GM12891 (cell line): ENCODE results near the gene TMEM203.

Experiments used
- DNase-seq: peaks from one replicate; pipeline ENCODE4 v3.0.0; 2011; ENCODE audit warnings: low spot score; ENCODE audit not compliant: insufficient read length
- FAIRE-seq: peaks from 2 replicates; lab custom pipeline; 2011; peaks lifted over from hg19 to GRCh38; lab: Jason Lieb, UNC
- PAX5 ChIP-seq: IDR thresholded peaks from 2 replicates; pipeline ENCODE4 v1.6.1; 2011; ENCODE audit warnings: low read length, moderate library complexity, mild to moderate bottlenecking; ENCODE audit not compliant: insufficient read depth, severe bottlenecking
- POLR2A ChIP-seq: IDR thresholded peaks from 2 replicates; pipeline ENCODE4 v1.6.1; 2011; ENCODE audit warnings: low read depth, low read length, control low read depth
- POLR2AphosphoS5 ChIP-seq: IDR thresholded peaks from 2 replicates; pipeline ENCODE4 v1.6.1; 2011; ENCODE audit warnings: low read depth, low read length, control low read depth
- POU2F2 ChIP-seq: IDR thresholded peaks from 2 replicates; pipeline ENCODE4 v1.6.1; 2011; ENCODE audit warnings: low read depth, mild to moderate bottlenecking, control low read depth, low read length, moderate library complexity
- SPI1 ChIP-seq: IDR thresholded peaks from 2 replicates; pipeline ENCODE4 v1.6.1; 2011; ENCODE audit warnings: low read depth, low read length, control low read depth
- TAF1 ChIP-seq: IDR thresholded peaks from 2 replicates; pipeline ENCODE4 v1.6.1; 2011; ENCODE audit warnings: low read depth, low read length, control low read depth

The TMEM203 gene

DNA sequence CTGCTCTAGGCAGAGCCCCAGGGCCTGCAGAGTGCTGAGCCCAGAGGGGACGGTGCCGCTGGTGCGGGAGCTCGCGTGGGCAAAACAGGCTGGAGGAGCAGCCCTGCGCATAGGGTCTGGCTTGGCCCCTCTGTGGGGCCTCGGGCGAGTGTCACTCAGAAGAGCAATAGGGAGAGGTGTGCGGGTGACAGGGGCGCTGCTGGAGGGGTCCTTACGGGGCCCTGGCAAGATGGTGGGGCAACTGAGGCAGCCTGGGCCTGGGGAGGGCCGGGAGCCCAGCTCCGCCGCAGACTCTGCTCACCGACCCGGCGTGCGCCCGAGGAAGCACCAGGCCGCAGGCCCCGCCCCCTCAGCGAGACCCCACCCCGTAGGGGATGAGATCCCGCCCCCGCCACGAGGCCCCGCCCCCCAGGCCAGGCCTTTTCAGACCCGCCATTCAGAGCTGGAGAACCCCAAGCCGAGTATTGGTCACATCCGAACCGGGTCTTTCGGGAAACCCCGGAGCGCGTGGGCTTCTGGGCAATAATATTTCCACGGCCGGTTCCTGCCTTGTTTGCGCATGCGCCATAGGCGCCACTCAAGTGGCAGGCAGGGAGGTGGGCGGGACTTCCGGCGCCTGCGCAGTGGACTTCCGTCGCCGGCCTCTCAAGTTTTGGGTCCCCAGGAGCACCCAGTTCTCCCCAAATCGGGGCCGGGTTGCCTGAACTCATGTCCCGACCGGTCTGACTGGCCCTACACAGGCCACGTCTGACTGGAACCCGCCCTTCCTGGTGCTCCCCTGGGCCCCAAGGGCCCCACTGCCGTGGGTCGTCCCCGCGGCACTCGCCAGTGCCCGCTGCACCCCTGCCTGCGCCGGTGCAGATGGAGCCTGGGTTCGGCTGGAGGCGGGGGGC, 17.9 kb upstream of the TMEM203 start:
- peak; percentile 98 for FAIRE-seq
- TF ChIP-seq SPI1 (peak; percentile 34; the same call in 1 of the 2 replicates), PAX5 (no peak), POLR2AphosphoS5 (peak; percentile 77), POU2F2 (0 out of 2 replicates have a peak, but pooled peaks have one; percentile 29), POLR2A (peak; percentile 80), TAF1 (peak; percentile 76)
- DNase-seq, result peak; percentile 99

DNA sequence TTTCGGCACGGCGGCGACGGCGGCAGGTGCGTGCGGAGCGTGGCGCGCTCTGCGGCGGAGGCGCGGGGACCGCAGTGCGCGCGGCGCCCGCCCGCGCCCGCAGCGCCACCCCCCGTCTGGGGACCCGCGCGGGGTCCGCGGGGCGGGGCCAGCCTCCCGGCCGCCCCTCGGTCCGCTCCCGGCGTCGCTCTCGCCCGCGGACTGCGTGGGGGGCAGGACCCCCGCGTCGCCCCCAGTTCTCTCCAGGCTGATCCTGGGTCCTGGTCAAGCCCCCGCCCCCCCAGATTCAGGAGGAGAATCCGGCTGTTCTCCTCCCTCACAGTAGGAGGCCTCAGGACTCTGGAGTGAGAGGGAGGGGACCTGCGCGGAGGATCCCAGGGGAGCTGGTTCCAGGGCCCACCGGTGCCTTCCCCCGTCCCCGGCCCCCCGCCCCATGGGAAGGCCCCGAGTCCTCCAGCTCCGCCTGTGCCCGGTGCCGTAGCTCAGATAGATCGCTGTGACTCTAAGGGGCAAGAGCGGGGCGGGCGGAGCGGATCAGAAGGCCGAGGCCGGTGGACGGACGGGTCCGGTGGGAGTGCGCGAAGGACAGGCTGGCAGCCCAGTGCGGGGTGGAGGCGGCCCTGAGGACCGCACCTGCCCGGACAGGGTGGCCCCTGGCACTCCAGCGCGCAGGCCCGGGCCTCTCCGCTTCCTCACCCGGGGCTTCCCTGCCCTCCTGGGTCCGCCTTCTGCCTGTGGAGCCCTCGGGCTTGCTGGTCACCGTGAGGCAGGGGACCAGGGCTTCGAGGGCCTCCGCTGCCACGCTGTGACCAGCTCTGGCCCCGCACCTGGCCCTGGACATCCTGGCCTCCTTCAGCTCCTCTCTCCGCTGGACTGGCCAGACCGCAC, 17.0 kb upstream of the TMEM203 start, which contains the start of gene RNF208:
RNF208 (minus strand) TSS at position 51 of the 888 bp plus-strand sequence. CDS start 1,028 bp downstream, outside the sequence.
- FAIRE-seq, result peak; percentile 81
- TF ChIP-seq POLR2AphosphoS5, result no peak
- TF ChIP-seq POLR2A, result no peak
- DNase-seq, result no peak

DNA sequence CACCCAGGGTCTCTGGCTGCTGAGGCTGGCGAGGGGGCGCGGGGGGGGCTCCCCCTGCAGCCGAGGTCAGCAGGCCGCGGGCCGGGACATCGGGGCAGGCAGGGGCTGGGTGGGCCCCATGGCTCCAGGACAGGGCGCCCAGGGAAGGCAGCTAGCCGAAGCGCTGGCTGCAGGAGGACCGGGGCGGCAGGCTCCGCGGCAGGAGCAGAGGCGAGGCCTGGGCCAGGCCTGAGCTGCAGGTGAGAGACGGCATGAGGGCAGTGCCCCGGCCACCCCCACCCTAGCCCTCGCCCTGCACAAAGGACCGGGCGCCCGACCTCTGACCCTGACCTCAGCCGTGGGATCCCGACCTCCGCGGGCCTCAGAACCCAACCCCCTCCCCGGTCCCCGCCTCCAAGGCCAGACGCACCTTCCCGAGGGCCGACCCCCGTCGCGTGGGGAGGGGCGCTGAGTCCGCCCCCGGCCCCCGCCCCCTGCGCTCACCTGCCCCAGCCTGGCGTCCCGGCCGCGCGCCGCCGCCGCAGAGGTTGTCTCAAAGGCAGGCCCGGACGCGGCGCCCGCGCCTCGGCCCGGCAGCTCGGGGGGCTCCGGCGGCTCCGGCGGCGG, 16.2 kb upstream of the TMEM203 start:
- no peak for FAIRE-seq
- DNase-seq, result no peak
- TF ChIP-seq POLR2A (no peak), POLR2AphosphoS5 (no peak), POU2F2 (no peak), TAF1 (no peak), PAX5 (no peak), SPI1 (no peak)

DNA sequence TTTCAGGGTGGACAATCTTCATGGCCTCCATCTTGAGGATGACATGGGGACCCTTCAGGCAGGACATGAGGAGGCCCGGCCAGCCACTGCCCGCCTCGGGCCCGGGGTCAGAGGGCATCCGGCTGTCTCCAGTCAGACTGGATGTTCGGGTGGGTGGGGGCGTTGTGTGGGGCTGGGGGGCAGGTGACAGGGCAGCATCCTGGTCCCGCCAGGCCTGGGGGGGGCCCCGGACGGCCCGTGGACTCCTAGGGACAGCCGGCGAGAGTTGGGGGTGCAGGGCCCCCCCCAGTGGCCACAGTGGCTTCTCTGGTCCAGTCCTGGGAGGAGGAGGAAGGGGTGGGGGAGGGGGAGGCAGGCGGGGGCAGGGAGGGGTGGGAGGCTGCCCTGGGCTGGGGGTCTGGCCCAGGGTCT, 15.7 kb upstream of the TMEM203 start:
- TF ChIP-seq PAX5, result no peak
- TF ChIP-seq SPI1, result no peak
- TF ChIP-seq POLR2AphosphoS5, result no peak
- no peak for TF ChIP-seq POLR2A
- TF ChIP-seq POU2F2, result no peak
- DNase-seq (no peak), FAIRE-seq (no peak)

DNA sequence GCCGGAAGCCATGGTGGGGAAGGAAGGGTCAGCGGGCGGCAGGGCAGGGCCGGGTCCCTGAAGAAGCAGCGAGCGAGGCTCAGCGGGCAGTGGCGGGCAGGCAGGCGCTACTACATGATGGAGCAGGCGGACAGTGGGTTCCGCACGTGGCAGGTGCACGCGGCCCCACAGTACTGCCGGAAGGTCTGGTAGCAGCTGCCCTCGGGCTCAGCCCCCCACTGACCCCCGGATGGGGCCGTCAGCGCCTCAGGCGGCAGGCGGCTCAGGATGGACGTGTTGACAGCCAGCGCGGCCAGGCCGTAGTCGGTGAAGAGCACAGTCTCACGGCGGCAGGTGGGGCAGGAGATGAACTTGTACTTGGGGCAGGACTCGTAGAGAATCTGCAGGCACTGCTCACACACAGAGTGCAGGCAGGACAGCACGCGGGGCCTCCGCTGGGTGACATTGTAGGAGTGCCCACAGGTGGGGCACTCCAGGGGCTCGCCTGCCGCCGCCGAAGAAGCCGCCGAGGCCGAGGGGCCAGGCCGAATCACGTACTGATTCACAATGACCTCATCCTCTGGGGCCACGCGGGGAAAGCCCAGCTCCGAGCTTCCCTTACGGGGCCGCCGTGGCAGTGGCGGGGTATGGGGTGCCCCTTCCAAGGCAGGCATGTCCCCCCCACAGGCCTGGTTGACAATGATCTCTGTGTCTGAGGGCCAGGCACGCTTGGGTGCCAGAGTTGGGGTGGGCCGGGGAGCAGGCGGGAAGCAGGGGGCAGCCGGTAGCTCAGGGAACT, 15.1 kb upstream of the TMEM203 start:
- DNase-seq (no peak), FAIRE-seq (no peak)
- TF ChIP-seq TAF1 (no peak), SPI1 (no peak), PAX5 (no peak), POLR2A (no peak), POU2F2 (no peak), POLR2AphosphoS5 (no peak)

DNA sequence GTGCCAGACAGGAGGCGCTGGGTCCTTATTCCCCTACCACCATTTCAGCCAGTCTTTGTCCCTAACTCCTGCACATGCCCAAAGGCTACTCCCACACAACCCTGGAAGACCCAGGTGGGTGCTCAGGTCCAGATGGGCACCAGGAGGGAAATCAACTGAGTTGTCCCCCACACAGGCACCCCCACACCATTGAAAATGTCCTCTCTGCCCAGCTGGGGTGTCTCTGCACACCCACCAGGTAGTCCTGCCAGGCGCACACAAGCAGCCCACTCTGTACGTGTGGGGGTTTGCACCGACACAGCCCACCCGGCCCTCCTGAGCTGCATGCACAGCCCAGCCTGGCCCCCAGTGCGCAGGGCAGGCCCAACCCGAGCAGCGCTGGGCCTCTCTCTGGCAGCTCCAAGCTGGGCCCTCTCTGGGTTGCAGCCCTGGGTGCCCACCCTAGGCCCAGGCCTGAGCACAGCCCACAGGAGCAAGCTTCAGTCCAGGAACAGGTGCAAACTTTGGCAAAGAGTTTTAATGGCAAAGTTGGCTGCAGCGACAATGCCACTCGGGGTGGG, 14.4 kb upstream of the TMEM203 start:
- FAIRE-seq (no peak), DNase-seq (no peak)
- TF ChIP-seq SPI1 (no peak), POU2F2 (no peak), POLR2AphosphoS5 (no peak), POLR2A (no peak)

DNA sequence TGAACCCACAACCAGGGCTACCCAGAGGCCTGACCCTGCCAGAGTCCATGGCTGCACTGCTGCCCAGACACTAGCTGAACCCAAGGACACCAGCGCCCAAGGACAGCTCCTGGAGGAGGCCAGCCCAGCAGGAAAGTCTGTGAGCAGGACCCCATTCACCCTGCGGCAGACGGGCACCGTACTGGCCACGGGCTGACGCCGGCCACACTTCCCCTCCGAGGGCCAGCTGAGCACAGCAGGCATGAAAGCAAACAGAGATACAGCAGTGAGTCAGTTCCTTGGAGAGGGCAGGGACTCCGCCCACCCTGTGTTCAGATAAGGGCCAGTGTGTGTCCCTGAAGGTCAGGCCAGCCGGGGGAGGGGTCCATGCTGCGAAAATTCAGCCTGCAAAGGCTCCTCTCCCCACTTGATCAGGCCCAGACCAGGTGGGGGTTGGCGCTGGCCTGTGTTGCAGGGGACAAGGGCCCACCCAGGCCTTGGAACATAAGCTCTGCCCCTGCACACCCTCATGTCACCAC, 13.4 kb upstream of the TMEM203 start:
- TF ChIP-seq POLR2A (no peak), POU2F2 (no peak)
- FAIRE-seq (no peak), DNase-seq (no peak)

DNA sequence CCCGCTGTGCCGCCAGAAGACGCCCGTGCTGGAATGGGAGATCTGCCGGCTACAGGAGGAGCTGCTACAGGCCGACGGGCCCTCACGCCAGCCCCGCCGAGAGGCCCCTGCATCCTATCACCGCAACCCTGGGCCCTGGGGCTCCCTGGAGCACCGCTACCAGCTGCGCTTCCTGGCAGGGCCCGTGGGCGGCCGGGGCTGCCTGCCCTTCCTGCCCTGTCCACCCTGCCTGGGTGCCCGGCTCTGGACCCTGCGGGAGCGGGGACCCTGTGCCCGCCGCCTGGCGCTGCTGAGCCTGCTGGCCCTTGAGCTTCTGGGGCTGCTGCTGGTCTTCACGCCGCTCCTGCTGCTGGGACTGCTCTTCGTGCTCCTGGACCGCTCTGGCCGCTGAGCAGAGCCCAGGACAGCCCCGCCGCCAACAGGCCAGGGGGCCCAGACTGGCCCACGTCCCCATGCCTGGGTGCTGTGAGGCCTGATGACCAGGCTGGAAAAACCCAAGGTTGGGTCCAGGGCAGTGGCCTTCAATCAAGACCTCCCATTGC, 12.8 kb upstream of the TMEM203 start:
- DNase-seq (no peak), FAIRE-seq (no peak)
- TF ChIP-seq POU2F2, result no peak
